HG02588 (cell line): ENCODE data around the gene FHOD3.
"Not testable (repeated sequence)": the region's sequence is repeated elsewhere in the genome, so short reads cannot be mapped to it uniquely, and the experiment has no call there.

Source experiments
- ATAC-seq: cut with Tn5 transposase; IDR thresholded peaks from one replicate; pipeline ENCODE4 v1.9.1; 2021; ENCODE audit warnings: mild to moderate bottlenecking, moderate library complexity; ENCODE audit not compliant: unreplicated experiment

FHOD3 gene

GRCh38 chr18:36535202-36535935 lies 237.9 kb downstream of the FHOD3 start:
- ATAC-seq, result no peak

- no peak for ATAC-seq
Observed at GRCh38 chr18:36536426-36536825, 238.9 kb downstream of the FHOD3 start.

GRCh38 chr18:36537289-36537688 lies 239.8 kb downstream of the FHOD3 start:
- ATAC-seq, result no peak

GRCh38 chr18:36539674-36540231 lies 242.2 kb downstream of the FHOD3 start:
- no peak for ATAC-seq

- ATAC-seq, result no peak
Observed at GRCh38 chr18:36543030-36543429, 245.5 kb downstream of the FHOD3 start.

- ATAC-seq, result no peak
Observed at GRCh38 chr18:36543991-36544725, 246.6 kb downstream of the FHOD3 start.

- no peak for ATAC-seq
Observed at GRCh38 chr18:36545821-36546427, 248.4 kb downstream of the FHOD3 start.

GRCh38 chr18:36546876-36547275 lies 249.4 kb downstream of the FHOD3 start:
- ATAC-seq, result no peak

- no peak for ATAC-seq
Observed at GRCh38 chr18:36547544-36547943, 250.0 kb downstream of the FHOD3 start.

GRCh38 chr18:36551274-36551673 lies 253.8 kb downstream of the FHOD3 start:
- ATAC-seq, result not testable (repeated sequence)

- ATAC-seq, result no peak
Observed at GRCh38 chr18:36558234-36558633, 260.7 kb downstream of the FHOD3 start.

GRCh38 chr18:36559149-36559857 lies 261.8 kb downstream of the FHOD3 start:
- no peak for ATAC-seq

GRCh38 chr18:36560187-36560586 lies 262.7 kb downstream of the FHOD3 start:
- no peak for ATAC-seq

GRCh38 chr18:36561046-36561445 lies 263.5 kb downstream of the FHOD3 start:
- no peak for ATAC-seq

- no peak for ATAC-seq
Observed at GRCh38 chr18:36564841-36565240, 267.3 kb downstream of the FHOD3 start.

- no peak for ATAC-seq
Observed at GRCh38 chr18:36567800-36568199, 270.3 kb downstream of the FHOD3 start.

- ATAC-seq, result no peak
Observed at GRCh38 chr18:36568487-36568886, 271.0 kb downstream of the FHOD3 start.

GRCh38 chr18:36572135-36572856 lies 274.8 kb downstream of the FHOD3 start:
- ATAC-seq, result no peak

- no peak for ATAC-seq
Observed at GRCh38 chr18:36576339-36576738, 278.8 kb downstream of the FHOD3 start.
